ENCODE results near the gene VPS45.
"Not testable (repeated sequence)": the region's sequence is repeated elsewhere in the genome, so short reads cannot be mapped to it uniquely, and the experiment has no call there.

Gene VPS45

GRCh38 chr1:150067184-150068108, at the start of gene VPS45:
Gene VPS45 (plus strand): TSS chr1:150067776. CDS start chr1:150067858, 82 bp downstream.
- DNase-seq (ENCODE audit: low read depth in 2 of 3, low spot score in 1 of 3) = peak; percentile 77 to 80 (median 80)

GRCh38 chr1:150018165-150018564, 49.4 kb upstream of the VPS45 start:
- DNase-seq (ENCODE audit: low read depth in 2 of 3, low spot score in 1 of 3) = no peak

- no peak for DNase-seq (ENCODE audit: low read depth in 2 of 3, low spot score in 1 of 3)
Measured at GRCh38 chr1:150020711-150021110, 46.9 kb upstream of the VPS45 start.

DNA sequence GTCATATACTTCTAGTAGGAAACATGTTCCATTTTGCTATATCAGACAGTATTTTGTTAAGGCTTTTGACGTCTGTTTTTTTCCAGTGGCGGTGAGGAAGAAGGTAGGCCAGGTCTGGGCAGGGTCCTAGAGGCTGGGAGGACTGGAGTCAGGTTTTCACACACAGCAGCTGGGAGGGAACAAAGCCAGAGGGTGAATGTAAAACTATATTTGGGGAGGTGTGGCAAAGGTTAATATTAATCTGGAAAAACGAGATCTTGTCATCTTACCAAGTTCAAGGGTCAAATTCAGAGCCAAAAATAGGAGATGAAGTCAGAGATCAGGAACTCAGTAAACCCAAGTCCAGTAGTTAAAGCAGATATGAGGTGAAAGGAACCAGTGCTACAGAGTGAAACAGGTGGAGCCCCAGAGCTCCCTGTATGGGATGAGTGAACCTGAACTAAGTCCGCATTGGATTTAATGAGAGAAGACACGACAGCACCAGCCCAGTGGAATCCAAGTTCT, 46.3 kb upstream of the VPS45 start:
- DNase-seq (ENCODE audit: low read depth in 2 of 3, low spot score in 1 of 3) = no peak

DNA sequence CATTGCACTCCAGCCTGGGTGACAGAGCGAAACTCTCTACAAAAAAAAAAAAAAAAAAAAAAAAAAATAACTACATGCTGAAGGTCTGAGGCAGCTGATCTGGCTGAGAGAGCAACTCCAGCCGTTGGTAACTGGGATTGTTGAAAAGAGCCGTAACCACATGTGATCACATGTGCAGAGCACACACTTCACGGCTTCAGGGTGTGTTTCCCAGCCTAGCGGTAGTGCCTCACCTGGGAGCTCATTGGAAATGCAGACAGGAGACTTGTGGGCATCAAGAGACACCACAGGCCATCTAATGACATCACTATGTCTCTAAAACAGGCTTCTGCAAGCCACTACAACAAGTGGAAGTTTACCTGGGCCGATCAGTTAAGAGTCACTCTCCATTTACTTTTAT, 45.2 kb upstream of the VPS45 start:
- no peak for DNase-seq (ENCODE audit: low read depth in 2 of 3, low spot score in 1 of 3)

DNA sequence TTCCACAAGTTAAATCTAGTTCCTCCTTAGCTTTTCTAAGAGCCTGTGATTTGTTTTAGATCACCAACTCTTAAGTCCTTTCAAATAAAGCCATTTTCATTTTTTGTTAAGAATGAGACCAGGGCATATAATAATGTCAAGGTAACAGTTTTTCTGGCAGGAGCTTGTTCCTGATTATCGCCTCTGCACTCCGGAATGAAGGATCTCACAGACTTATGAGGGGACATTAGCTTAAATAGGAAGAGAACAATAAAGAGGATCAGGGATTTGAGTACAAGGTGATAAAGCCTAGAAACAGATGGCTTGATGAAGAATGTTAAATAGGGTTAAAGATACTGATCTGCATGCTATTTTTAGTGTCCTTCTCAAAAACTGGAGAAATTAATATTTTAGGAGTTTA, 43.4 kb upstream of the VPS45 start:
- no peak for DNase-seq (ENCODE audit: low read depth in 2 of 3, low spot score in 1 of 3)

GRCh38 chr1:150028322-150028721, 39.3 kb upstream of the VPS45 start:
- DNase-seq (ENCODE audit: low read depth in 2 of 3, low spot score in 1 of 3) = no peak

DNA sequence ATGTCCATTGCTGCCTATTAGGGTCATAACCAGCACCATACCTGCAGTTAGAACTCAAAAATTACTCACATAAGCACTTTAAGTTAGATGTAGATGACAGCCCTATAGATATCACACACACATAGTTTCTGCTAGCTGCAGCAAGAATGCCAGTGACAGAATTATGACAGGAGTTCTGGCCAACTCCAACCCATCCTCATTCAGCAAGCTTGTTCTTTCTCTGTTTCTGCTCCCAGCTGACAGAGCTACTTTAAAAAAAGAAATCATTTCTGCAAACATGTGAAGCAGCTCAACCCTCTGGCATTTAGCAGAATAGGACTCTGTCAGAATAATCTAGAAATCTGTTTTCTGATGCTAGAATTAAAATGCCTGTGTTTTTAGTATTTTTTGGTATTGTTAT, 33.2 kb upstream of the VPS45 start:
- DNase-seq (ENCODE audit: low read depth in 2 of 3, low spot score in 1 of 3) = no peak

DNA sequence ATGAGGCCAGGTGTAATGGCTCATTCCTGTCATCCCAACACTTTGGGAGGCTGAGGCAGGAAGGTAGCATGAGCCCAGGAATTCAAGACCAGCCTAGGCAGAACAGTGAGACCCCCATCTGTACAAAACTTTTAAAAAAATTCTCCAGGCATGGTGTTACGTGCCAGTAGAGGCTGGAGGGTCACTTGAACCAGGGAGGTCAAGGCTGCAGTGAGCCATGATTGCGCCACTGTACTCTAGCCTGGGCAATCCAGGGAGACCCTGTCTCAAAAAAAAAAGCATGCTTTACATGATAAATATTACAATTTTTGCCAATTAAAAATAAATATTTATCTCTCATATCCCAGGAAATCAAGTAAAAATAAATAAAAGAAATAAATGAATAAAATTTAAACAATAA, 17.6 kb upstream of the VPS45 start:
- no peak for DNase-seq (ENCODE audit: low read depth in 2 of 3, low spot score in 1 of 3)

GRCh38 chr1:150051089-150051373, 16.5 kb upstream of the VPS45 start:
- no peak for DNase-seq (ENCODE audit: low read depth in 2 of 3, low spot score in 1 of 3)

DNA sequence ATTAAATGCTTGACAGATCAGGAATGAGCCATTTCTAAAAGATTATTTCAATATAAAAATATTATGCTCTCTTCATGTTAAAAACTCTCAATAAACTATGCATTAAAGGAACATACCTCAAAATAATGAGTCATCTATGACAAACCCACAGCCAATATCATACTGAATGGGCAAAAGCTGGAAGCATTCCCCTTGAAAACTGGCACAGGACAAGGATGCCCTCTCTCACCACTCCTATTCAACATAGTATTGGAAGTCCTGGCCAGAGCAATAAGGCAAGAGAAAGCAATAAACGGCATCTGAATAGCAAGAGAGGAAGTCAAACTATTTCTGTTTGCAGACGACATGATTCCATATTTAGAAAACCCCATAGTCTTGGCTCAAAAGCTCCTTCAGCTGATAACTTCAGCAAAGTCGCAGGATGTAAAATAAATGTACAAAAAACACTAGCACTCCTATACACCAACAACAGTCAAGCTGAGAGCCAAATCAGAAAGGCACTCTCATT, 15.6 kb upstream of the VPS45 start:
- DNase-seq (ENCODE audit: low read depth in 2 of 3, low spot score in 1 of 3) = not testable (repeated sequence)

DNA sequence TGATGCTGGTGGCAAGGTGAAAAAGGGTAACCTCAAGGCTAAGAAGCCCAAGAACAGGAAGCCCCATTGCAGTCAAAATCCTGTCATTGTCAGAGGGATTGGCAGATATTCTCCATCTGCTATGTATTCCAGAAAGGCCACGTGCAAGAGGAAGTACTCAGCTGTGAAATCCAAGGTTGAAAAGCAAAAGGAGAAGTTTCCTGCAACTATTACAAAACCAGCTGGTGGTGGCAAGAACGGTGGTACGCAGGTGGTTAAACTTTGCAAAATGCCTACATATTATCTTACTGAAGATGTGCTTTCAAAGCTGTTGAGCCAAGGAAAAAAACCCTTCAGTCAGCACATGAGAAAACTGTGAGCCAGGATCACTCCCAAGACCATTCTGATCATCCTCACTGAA, 13.7 kb upstream of the VPS45 start:
- DNase-seq (ENCODE audit: low read depth in 2 of 3, low spot score in 1 of 3) = no peak

DNA sequence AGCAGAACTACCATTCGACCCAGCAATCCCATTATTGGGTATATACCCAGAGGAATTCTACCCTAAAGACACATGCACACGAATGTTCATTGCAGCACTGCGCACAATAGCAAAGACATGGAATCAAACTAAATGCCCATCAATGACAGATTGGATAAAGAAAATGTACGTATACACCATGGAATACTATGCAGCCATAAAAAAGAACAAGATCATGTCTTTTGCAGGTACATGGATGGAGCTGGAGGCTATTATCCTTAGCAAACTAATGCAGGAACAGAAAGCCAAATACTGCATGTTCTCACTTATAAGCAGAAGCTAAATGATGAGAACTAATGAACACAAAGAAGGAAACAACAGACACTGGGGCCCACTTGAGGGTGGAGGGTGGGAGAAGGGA, 12.1 kb upstream of the VPS45 start:
- not testable (repeated sequence) for DNase-seq (ENCODE audit: low read depth in 2 of 3, low spot score in 1 of 3)

- DNase-seq (ENCODE audit: low read depth in 2 of 3, low spot score in 1 of 3) = no peak
Measured at GRCh38 chr1:150056407-150056806, 11.2 kb upstream of the VPS45 start.

- DNase-seq (ENCODE audit: low read depth in 2 of 3, low spot score in 1 of 3) = no peak
Measured at GRCh38 chr1:150060260-150060659, 7.3 kb upstream of the VPS45 start.

DNA sequence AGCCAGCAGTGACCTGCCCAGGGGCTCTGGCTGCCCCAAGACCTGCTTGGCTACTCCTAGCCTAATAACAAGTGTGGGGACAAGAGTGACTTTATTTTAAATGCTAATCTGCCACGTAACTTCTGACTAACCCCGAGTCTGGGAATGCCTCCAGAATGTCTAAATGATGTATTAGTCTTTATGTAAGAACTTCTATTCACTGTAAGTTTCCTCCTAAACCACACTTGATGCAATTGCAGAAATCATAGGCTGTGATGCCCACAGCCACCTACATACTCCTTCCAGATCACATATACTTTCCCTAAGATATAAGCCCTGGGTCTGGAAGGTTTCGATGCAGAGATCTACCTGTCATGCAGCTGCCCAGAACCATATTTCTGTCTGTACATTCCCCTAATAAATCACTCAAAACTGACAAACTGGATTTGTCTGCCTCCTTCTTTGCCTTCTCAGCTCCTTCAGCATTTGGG, 5.9 kb upstream of the VPS45 start:
- no peak for DNase-seq (ENCODE audit: low read depth in 2 of 3, low spot score in 1 of 3)

GRCh38 chr1:150062113-150062512, 5.5 kb upstream of the VPS45 start:
- no peak for DNase-seq (ENCODE audit: low read depth in 2 of 3, low spot score in 1 of 3)

DNA sequence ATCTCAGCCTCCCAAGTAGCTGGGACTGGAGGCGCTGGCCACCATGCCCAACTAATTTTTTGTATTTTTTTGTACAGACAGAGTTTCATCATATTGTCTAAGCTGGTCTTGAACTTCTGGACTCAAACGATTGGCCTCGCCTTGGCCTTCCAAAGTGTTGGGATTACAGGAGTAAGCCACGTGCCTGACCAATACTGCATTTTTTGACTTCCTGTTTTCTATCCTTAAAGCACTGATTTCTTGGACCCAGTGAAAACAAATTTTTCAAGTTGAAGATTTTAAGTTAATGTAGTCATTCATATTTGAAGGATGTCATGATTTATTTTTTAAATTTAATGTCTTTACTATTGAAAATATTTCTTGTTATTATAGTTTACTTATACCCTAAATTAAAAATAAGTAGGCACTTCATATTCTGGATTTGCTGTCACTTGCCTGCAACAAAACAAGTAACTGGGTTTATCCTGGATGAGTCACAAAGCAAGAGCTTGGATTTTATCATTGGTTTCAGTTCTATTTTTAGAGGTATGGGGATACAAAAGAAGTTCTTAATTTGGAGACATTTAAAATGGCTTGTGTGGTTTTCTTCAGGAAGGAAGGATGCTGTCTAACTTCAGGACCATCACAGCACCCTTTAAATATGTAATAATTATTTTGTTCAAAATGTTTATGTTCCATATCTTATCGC, 2.2 kb upstream of the VPS45 start:
- DNase-seq (ENCODE audit: low read depth in 2 of 3, low spot score in 1 of 3) = no peak

- no peak for DNase-seq (ENCODE audit: low read depth in 2 of 3, low spot score in 1 of 3)
Measured at GRCh38 chr1:150066328-150066727, 1.2 kb upstream of the VPS45 start.

DNA sequence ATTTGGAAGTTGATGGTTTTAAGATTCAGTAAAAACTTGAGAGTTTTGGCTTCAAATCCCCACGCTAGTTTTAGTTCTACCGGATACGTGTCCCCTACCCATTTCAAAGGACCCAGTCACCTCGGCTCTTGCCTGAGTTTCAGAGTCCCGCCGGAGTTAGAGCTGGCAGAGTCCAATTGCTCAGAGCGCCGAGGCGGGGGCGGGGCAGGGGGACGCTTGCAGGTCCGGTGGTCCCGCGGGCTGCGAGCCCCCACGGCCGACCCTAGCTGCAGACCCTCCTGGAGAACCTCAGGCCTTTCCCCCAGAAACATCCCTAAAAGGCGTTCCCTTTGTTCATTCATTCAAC, 765 bp upstream of the VPS45 start:
- DNase-seq (ENCODE audit: low read depth in 2 of 3, low spot score in 1 of 3) = peak; percentile 25 to 28 (median 25)

GRCh38 chr1:150068109-150068435, 496 bp downstream of the VPS45 start:
- no peak for DNase-seq (ENCODE audit: low read depth in 2 of 3, low spot score in 1 of 3)

GRCh38 chr1:150069923-150070322, 2.3 kb downstream of the VPS45 start:
- DNase-seq (ENCODE audit: low read depth in 2 of 3, low spot score in 1 of 3) = no peak
